Omental fat pad (tissue), 4 donors: ENCODE measurements around the gene KCNQ1. TPM values are rescaled to one million over a fixed set of nuclear protein-coding genes. Genes with fewer than 3 reads are reported as not detected.
A peak's percentile ranks its signal among the peaks of the same experiment; 100 is the strongest.

Experiments used
- ATAC-seq: fragments of 150-250 bp; one replicate; pipeline ENCODE4 v1.9.1; 2016; ENCODE audit warnings: mild to moderate bottlenecking, moderate library complexity; ENCODE audit not compliant: low FRiP score
- DNase-seq: peaks from one replicate; pipeline ENCODE4 v3.0.0-alpha.2; 2019; ENCODE audit warnings: low spot score
- total RNA-seq, 4 donors: library from RNA; depleted of rRNA; stranded (reverse); fragments of >200 nt; gene quantifications; one replicate each; pipeline ENCODE4 v1.1.0, GENCODE V29; 2016
- TF ChIP-seq, protein P1 (sequence below), 3 donors: fragments of 450-650 bp; IDR thresholded peaks; one replicate each; pipeline ENCODE4 v1.5.1; 2016 to 2017; ENCODE audit warnings: antibody characterized with exemption in 3 of 3, mild to moderate bottlenecking in 3 of 3, moderate library complexity in 2 of 3

Gene KCNQ1
- total RNA-seq, 4 donors from 2014 or later, result 4.5 to 5.9 (median 5.2) TPM

DNA sequence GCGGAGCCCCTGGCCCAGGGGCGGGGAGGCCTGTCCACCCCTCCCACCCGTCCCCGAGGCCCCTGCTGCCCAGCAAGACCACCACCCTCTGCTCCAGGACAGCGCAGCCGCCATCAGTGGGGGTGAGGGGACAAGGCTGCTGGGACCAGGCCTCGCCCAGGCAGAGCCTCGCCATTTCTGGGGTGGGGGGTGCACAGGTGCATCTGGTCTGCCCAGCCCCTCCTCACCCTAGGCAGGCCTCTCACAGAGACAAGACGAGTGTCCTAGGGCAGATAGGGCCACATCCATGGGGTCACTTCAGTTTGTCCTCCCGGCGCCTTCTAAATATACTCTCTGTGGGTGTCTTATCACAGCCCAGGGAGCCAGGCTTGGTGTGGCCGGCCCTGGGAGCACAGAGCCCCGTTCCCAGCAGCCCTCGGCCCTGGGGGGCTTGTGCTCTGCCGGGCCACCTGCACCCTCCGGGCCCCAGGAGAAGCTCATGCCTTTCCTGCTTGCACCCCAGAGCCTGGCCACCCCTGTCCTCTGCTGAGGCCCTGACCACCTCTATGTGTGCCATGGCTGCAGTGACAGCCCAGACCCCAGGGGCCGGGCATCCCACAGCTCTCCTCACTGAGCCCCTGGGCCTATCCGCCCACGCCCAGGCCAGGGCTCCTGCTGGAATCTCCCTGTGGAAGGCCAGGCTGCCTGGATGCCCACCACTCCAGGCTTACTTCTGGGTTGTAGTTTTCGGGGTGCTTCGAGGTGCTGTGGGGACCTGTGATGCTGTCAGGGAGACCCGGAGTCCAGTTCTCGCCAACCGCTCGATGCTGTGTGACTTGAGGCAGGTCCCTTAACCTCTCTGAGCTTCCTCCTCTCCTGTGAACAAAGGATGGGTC lies 70.8 kb downstream of the KCNQ1 start:
- ATAC-seq, result no peak
- TF ChIP-seq, protein P1, sequence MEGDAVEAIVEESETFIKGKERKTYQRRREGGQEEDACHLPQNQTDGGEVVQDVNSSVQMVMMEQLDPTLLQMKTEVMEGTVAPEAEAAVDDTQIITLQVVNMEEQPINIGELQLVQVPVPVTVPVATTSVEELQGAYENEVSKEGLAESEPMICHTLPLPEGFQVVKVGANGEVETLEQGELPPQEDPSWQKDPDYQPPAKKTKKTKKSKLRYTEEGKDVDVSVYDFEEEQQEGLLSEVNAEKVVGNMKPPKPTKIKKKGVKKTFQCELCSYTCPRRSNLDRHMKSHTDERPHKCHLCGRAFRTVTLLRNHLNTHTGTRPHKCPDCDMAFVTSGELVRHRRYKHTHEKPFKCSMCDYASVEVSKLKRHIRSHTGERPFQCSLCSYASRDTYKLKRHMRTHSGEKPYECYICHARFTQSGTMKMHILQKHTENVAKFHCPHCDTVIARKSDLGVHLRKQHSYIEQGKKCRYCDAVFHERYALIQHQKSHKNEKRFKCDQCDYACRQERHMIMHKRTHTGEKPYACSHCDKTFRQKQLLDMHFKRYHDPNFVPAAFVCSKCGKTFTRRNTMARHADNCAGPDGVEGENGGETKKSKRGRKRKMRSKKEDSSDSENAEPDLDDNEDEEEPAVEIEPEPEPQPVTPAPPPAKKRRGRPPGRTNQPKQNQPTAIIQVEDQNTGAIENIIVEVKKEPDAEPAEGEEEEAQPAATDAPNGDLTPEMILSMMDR (IDR thresholded peaks at IDR 0.05), result no peak

DNA sequence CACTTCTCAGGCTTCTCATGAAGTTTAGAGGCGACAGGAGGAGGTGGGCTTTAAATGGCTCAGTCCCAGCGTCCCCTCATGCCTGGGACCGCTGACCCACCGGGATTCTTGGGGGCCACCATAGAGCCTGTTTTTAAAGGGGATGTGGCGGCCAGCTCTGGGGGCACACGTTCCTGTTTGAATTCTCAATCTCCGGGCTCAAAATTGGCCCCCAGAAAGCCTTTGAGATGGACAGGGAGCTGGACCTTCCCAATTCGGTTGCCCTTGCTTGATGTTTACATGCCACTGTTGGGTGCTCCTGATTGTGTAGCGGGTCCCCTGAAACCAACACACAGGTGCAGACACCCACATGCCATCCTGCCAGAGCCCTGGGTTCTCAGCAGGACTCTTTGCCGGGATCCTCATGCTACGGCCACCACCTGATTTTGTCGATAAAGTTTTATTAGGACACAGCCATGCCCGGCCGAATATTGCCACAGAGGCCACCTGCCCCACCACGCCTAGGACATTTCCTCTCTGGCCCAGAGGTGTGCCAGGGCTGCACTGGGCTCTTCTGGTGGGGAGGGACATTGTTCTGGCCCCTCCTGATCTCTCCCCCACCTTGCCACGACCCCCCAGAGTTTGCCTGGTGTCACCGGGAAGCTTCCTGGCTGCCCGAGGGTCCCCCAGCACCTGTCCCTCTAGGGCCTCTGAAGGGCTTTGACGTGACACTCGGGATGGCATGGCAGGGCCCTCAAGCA lies 71.6 kb downstream of the KCNQ1 start:
- ATAC-seq, result no peak
- TF ChIP-seq, protein P1 (IDR thresholded peaks at IDR 0.05), result no peak
- DNase-seq, result peak; percentile 16

More for the DNA sequence above, 70.8 kb downstream of the KCNQ1 start:
- no peak for DNase-seq

DNA sequence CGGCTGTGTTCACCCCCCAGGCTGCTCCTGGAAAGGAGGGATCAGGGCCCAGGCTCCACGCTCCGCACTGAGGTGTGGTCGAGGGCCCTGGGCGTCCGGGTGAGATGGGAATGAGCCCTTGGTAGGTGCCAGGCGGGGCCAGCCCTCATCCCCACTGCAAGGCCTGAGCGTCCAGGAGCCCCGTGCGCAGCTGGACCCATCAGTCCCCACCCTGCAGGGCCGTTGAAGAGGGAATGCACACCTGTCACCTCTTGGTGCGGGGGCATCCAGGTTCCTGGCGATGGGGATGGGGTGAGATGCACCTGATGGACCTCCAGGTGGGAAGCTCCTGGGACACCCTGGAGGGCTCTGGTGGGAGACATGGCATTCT lies 72.2 kb downstream of the KCNQ1 start:
- TF ChIP-seq, protein P1 (IDR thresholded peaks at IDR 0.05), result no peak
- DNase-seq (no peak), ATAC-seq (no peak)

- ATAC-seq, result no peak
- DNase-seq, result no peak
- TF ChIP-seq, protein P1 (IDR thresholded peaks at IDR 0.05), result no peak
These were observed 72.7 kb downstream of the KCNQ1 start for GRCh38 chr11:2517386-2518064.

DNA sequence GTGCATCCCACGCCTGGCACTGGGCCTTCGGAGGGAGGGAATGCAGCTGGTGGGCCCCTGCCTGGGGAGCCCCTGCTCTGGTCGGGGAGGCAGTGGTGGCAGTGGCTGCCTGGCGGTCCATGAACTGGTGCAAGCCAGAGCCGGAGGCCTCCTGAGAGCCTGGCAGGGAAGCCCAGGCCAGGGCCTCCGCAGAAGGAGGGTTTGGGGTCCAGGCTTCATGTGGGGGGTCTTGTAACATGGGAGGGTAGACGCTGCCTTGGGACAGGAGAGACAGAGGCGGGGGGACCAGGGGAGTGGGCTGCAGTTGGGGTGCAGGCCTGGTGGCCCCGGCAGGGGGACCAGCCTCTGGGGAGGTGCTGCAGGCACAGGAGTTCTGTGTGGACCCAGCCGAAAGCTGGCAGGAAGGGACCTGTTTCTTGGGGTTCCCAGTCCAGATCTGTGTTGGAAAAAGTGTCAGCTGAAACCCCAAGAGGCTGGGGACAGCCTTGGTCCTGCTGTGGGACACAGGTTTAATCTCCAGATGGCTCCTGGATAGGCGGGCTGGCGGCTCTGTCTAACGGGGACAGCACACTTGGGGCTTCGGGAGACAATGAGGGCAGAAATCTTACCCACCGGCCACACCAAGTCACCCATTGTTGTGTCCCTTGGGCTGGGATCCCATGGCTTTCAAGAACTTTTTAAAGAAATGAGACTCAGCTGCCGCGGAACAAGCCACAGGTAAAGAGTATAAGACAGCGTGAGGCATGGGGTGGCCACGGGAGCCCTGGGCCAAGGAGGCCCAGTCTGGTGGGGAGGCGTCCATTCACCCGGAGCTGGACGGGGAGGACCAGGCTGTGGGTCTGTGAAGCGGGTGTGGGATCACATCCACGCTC lies 73.5 kb downstream of the KCNQ1 start:
- DNase-seq (peak; percentile 9), ATAC-seq (no peak)
- TF ChIP-seq, protein P1 (IDR thresholded peaks at IDR 0.05), result no peak

- ATAC-seq, result no peak
- TF ChIP-seq, protein P1 (IDR thresholded peaks at IDR 0.05), result no peak
- no peak for DNase-seq
These were observed 74.2 kb downstream of the KCNQ1 start for GRCh38 chr11:2518983-2519340.
